K562 (cell line): ENCODE results near the gene PRKCE. TPM values are rescaled to one million over a fixed set of nuclear protein-coding genes. Genes with fewer than 3 reads are reported as not detected.

Source experiments
- ATAC-seq: fragments of 200-7000 bp; cut with Tn5 transposase; 3 replicates; pipeline ENCODE4 v1.9.1; 2020; ENCODE audit warnings: moderate library complexity
- BruUV-seq: library from RNA; stranded (reverse); fragments of 400-500 nt; replicated peaks from 2 replicates; lab custom pipeline; 2021; lab: Mats Ljungman, UMichigan
- CTCF ChIA-PET: fragments of 300-600 bp; formaldehyde crosslinking; extraction: SDS; loops from one replicate; lab custom pipeline; 2021; ENCODE audit warnings: low intra/inter-chr PET ratio; lab: Yijun Ruan, JAX
- POLR2A ChIA-PET: fragments of 300-600, 350-650 bp; sonication (Branson Sonifier 250); formaldehyde crosslinking; extraction: SDS; loops from one replicate; lab custom pipeline; 2021; ENCODE audit warnings: antibody characterized with exemption, inconsistent platforms; lab: Yijun Ruan, JAX
- DNase-seq, 4 experiments: peaks; one replicate each; pipeline versions ENCODE4 v3.0.0 to v3.0.0-alpha.2; 2011 to 2018; ENCODE audit warnings: low spot score in 3 of 4, mixed read lengths in 3 of 4; ENCODE audit errors: extremely low read depth in 1 of 4
- FAIRE-seq: peaks from 2 replicates; lab custom pipeline; 2011; peaks lifted over from hg19 to GRCh38; lab: Jason Lieb, UNC
- H2AFZ ChIP-seq: 2 replicates; pipeline ENCODE4 v1.6.0; 2011; ENCODE audit warnings: low read depth, low read length, control low read depth, inconsistent platforms
- H3K27ac ChIP-seq: fragments of 200-600 bp; 3 replicates; pipeline ENCODE4 v1.8.0; 2011; ENCODE audit warnings: low read depth, mild to moderate bottlenecking, control low read depth, inconsistent platforms, low read length, moderate library complexity, mixed read lengths; ENCODE audit errors: extremely low read depth
- H3K27me3 ChIP-seq, 2 experiments: fragments of 300-600 bp in 1 of 2; 2 replicates in 1 of 2; 3 replicates in 1 of 2; pipeline versions ENCODE4 v1.6.0 to v1.8.0; 2011; ENCODE audit warnings: inconsistent platforms in 2 of 2, low read length in 2 of 2, mild to moderate bottlenecking in 1 of 2, mixed read lengths in 1 of 2, moderate library complexity in 1 of 2; ENCODE audit not compliant: control insufficient read depth in 2 of 2, insufficient read depth in 2 of 2
- H3K36me3 ChIP-seq: fragments of 300-600 bp; 3 replicates; pipeline ENCODE4 v1.8.0; 2011; ENCODE audit warnings: mild to moderate bottlenecking, low read length, inconsistent platforms; ENCODE audit not compliant: control insufficient read depth, insufficient read depth
- H3K4me1 ChIP-seq, 2 experiments: fragments of 200-600 bp in 1 of 2; replicated peaks in 1 of 2; 2 replicates in 1 of 2; 3 replicates in 1 of 2; pipeline versions ENCODE4 v1.5.1 to v1.8.0; 2011; ENCODE audit warnings: inconsistent platforms in 2 of 2, low read length in 2 of 2, mild to moderate bottlenecking in 1 of 2, mixed read lengths in 1 of 2, moderate library complexity in 1 of 2; ENCODE audit not compliant: control insufficient read depth in 2 of 2, insufficient read depth in 2 of 2
- H3K4me2 ChIP-seq: 2 replicates; pipeline ENCODE4 v1.6.1; 2011; ENCODE audit warnings: low read length, control low read depth, inconsistent platforms, mixed read lengths; ENCODE audit not compliant: insufficient read depth
- H3K4me3 ChIP-seq: fragments of 200-600 bp; sonication (generic), shearing (Covaris generic); 2 replicates; pipeline ENCODE4 v1.5.1; 2016; ENCODE audit warnings: control low read depth, inconsistent platforms
- H3K79me2 ChIP-seq: fragments of 200-600 bp; 3 replicates; pipeline ENCODE4 v1.8.0; 2011; ENCODE audit warnings: low read length, inconsistent platforms; ENCODE audit not compliant: control insufficient read depth, insufficient read depth
- H3K9ac ChIP-seq, 2 experiments: 2 replicates each; pipeline versions ENCODE4 v1.6.0 to v1.6.1; 2011; ENCODE audit warnings: low read depth in 2 of 2, low read length in 2 of 2, control low read depth in 1 of 2, inconsistent platforms in 1 of 2, mild to moderate bottlenecking in 1 of 2, mixed read lengths in 1 of 2; ENCODE audit not compliant: insufficient read depth in 1 of 2
- H3K9me1 ChIP-seq: one replicate; pipeline ENCODE4 v1.6.0; 2011; ENCODE audit warnings: inconsistent platforms, mild to moderate bottlenecking, low read length, moderate library complexity; ENCODE audit not compliant: control insufficient read depth, insufficient read depth
- H3K9me3 ChIP-seq: replicated peaks from 2 replicates; pipeline ENCODE4 v1.5.1; 2011; ENCODE audit warnings: low read depth, low read length, inconsistent platforms; ENCODE audit not compliant: control insufficient read depth, insufficient read depth
- H4K20me1 ChIP-seq: replicated peaks from 2 replicates; pipeline ENCODE4 v1.6.1; 2011; ENCODE audit warnings: low read length, inconsistent platforms, mixed read lengths; ENCODE audit not compliant: control insufficient read depth, insufficient read depth
- BRCA1 ChIP-seq, 2 experiments: fragments of 450-650 bp in 1 of 2; sonication (generic) in 1 of 2; formaldehyde crosslinking in 1 of 2; IDR thresholded peaks; 2 replicates each; pipeline versions ENCODE4 v1.5.0 to v1.6.1; 2017 to 2020; ENCODE audit warnings: mild to moderate bottlenecking in 1 of 2, missing genetic modification reagents in 1 of 2
- COPS2 ChIP-seq: fragments of 450-650 bp; conservative IDR thresholded peaks from 2 replicates; pipeline ENCODE4 v1.6.1; 2016; ENCODE audit warnings: mild to moderate bottlenecking, moderate library complexity
- PKNOX1 ChIP-seq: fragments of 450-650 bp; IDR thresholded peaks from 2 replicates; pipeline ENCODE4 v1.6.1; 2016
- SREBF2 ChIP-seq: sonication (generic); formaldehyde crosslinking; IDR thresholded peaks from 2 replicates; pipeline ENCODE4 v1.4.0; 2020; ENCODE audit warnings: mild to moderate bottlenecking, missing genetic modification reagents
- ZNF12 ChIP-seq: sonication (generic); formaldehyde crosslinking; IDR thresholded peaks from 2 replicates; pipeline ENCODE4 v1.4.0; 2020; ENCODE audit warnings: mild to moderate bottlenecking, missing genetic modification reagents
- ZNF263 ChIP-seq: sonication (generic); formaldehyde crosslinking; IDR thresholded peaks from 2 replicates; pipeline ENCODE4 v1.8.0; 2022; ENCODE audit warnings: mild to moderate bottlenecking, missing genetic modification reagents, borderline replicate concordance
- ZNF584 ChIP-seq: fragments of 200-800 bp; sonication (Bioruptor generic); IDR thresholded peaks from 2 replicates; pipeline ENCODE4 v1.6.1; 2016; ENCODE audit warnings: low read depth, mild to moderate bottlenecking, missing genetic modification characterization, missing compliant biosample characterization
- WGBS: fragments of 100-300 bp; shearing (Covaris generic); methylation state at CpG from one replicate; pipeline ENCODE4 v1.1.6; 2016; ENCODE audit warnings: low coverage, mixed read lengths; ENCODE audit not compliant: insufficient coverage; ENCODE audit errors: missing lambda C conversion rate; 5-methylcytosine and 5-hydroxymethylcytosine counted together
- in situ Hi-C: fragments of 300-500 bp; cut with MboI; formaldehyde crosslinking; loops from 4 replicates; pipeline ENCODE4 v1.15.0; 2018; ENCODE audit warnings: inconsistent platforms, mixed read lengths
- intact Hi-C: fragments of 100-400 bp; cut with micrococcal nuclease; formaldehyde crosslinking; loops from 2 replicates; pipeline ENCODE4 v1.14.2; 2022
- polyA plus RNA-seq, 8 experiments: library from polyadenylated mRNA; depleted of rRNA in 4 of 8; stranded (reverse) in 5 of 8; unstranded in 3 of 8; fragments of >200 nt; fragmentation: Nextera tagmentation in 2 of 8; fragmentation: Illumina TruSeq in 1 of 8; extraction: Ambion mirVana in 2 of 8; extraction: Trizol in 1 of 8; gene quantifications; 2 replicates each; pipeline versions ENCODE4 v1.2.1 to v1.2.3, GENCODE V29; 2011 to 2014; ENCODE audit warnings: inconsistent platforms in 1 of 8, missing spikeins in 1 of 8
- total RNA-seq, 7 experiments: library from RNA; depleted of rRNA in 6 of 7; stranded (reverse); fragments of >200 nt in 6 of 7; fragmentation: Illumina TruSeq in 2 of 7; extraction: Trizol in 2 of 7; gene quantifications; 2 replicates each; pipeline versions ENCODE4 v1.2.1 to v1.2.3, GENCODE V29; 2011 to 2021; ENCODE audit warnings: low replicate concordance in 1 of 7
- TF ChIP-seq, protein P1 (sequence below), 2 experiments: fragments of 250-450 bp in 1 of 2; fragments of 450-650 bp in 1 of 2; sonication (Bioruptor Pico) in 1 of 2; IDR thresholded peaks; 2 replicates each; pipeline versions ENCODE4 v1.6.1 to v1.8.0; 2016 to 2021; ENCODE audit warnings: mild to moderate bottlenecking in 2 of 2, moderate library complexity in 2 of 2, missing compliant biosample characterization in 1 of 2, missing genetic modification characterization in 1 of 2

PRKCE gene
- total and polyA plus RNA-seq, 9 of the 15 experiments (the other 6 are each of a cell fraction or from before 2014, with no cell fraction given) = 0.06 to 1.0 (median 0.22) TPM; not detected in 1

GRCh38 chr2:45786836-45787357 is 135.4 kb downstream of the PRKCE start:
- no peak for ATAC-seq
- no peak for DNase-seq
- intact Hi-C loops = no loop called here
- Histone ChIP-seq H3K9ac (peak overlapping the region in 1 of 2 experiments; percentile 33; a peak in 1 of 4 replicates), H3K4me3 (no peak overlapping the region), H3K4me2 (peak overlapping the region; percentile 42; the same call in 1 of the 2 replicates), H3K9me3 (no peaks in the 10 kb centered on the region), H3K9me1 (no peaks in the 10 kb centered on the region), H3K27me3 (no peaks in the 10 kb centered on the region), H3K36me3 (no peaks in the 10 kb centered on the region), H3K79me2 (no peaks in the 10 kb centered on the region)
- TF ChIP-seq ZNF12 (CRISPR knock-in tag) = 0 out of 2 replicates have a peak, but pooled peaks have one; percentile 42
- 0 out of 2 replicates have a peak, but pooled peaks have one; percentile 59 for TF ChIP-seq SREBF2 (CRISPR knock-in tag)
- TF ChIP-seq BRCA1 (IDR thresholded peaks at IDR 0.05) = no peak
- no peak for TF ChIP-seq BRCA1 (CRISPR knock-in tag; IDR thresholded peaks at IDR 0.05)
- no peak for TF ChIP-seq ZNF263
- peak; percentile 72 for TF ChIP-seq ZNF584
- TF ChIP-seq, protein P1, sequence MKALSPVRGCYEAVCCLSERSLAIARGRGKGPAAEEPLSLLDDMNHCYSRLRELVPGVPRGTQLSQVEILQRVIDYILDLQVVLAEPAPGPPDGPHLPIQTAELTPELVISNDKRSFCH (CRISPR knock-in tag; IDR thresholded peaks at IDR 0.05) = no peak
- TF ChIP-seq, protein P1 (tag; IDR thresholded peaks at IDR 0.05) = 0 out of 2 replicates have a peak, but pooled peaks have one; percentile 31
- TF ChIP-seq COPS2 = no peak
- TF ChIP-seq PKNOX1 = no peak
- TF ChIP-seq, all 486 proteins: peak for 4
- POLR2A ChIA-PET = interaction anchor here (0.7 to 1.8 kb wide), 3 partner anchors 9 to 669 kb away, joined by 3 to 5 read pairs (median 3); no protein-coding TSS in a partner anchor
- WGBS = 67% methylated on average over 10 of the region's 10 CpGs
- in situ Hi-C loops = no loop called here
- no TSS peak for BruUV-seq
- Histone ChIP-seq H3K4me1 (peaks cover 16 to 21% of the 10 kb centered on the region in 2 experiments), H3K27ac (peak overlapping the region; percentile 78), H4K20me1 (no peaks in the 10 kb centered on the region), H2AFZ (peak overlapping the region; percentile 76)
- CTCF ChIA-PET = no interaction called here
- FAIRE-seq = no peak
